Glutamatergic neuron (in vitro differentiated cells): ENCODE measurements around the gene ENTPD8. TPM values are rescaled to one million over a fixed set of nuclear protein-coding genes. Genes with fewer than 3 reads are reported as not detected.

Experiments used
- DNase-seq: peaks from one replicate; pipeline ENCODE4 v3.0.0; 2022
- H3K27ac Mint-ChIP-seq: one replicate; pipeline ENCODE4 v1.8.0; 2020; ENCODE audit warnings: mild to moderate bottlenecking, mixed read lengths, inconsistent platforms; ENCODE audit not compliant: unreplicated experiment
- H3K27me3 Mint-ChIP-seq: one replicate; pipeline ENCODE4 v1.8.0; 2020; ENCODE audit warnings: mild to moderate bottlenecking, moderate library complexity, mixed read lengths, inconsistent platforms; ENCODE audit not compliant: unreplicated experiment
- H3K36me3 Mint-ChIP-seq: one replicate; pipeline ENCODE4 v1.8.0; 2020; ENCODE audit warnings: mild to moderate bottlenecking, mixed read lengths, inconsistent platforms; ENCODE audit not compliant: unreplicated experiment
- H3K4me1 Mint-ChIP-seq: one replicate; pipeline ENCODE4 v1.8.0; 2020; ENCODE audit warnings: mild to moderate bottlenecking, low read depth, mixed read lengths, inconsistent platforms; ENCODE audit not compliant: unreplicated experiment
- H3K4me3 Mint-ChIP-seq: one replicate; pipeline ENCODE4 v1.8.0; 2020; ENCODE audit warnings: mild to moderate bottlenecking, mixed read lengths, inconsistent platforms; ENCODE audit not compliant: unreplicated experiment
- H3K9me3 Mint-ChIP-seq: one replicate; pipeline ENCODE4 v1.8.0; 2020; ENCODE audit warnings: mild to moderate bottlenecking, moderate library complexity, mixed read lengths, inconsistent platforms; ENCODE audit not compliant: unreplicated experiment
- total RNA-seq: library from RNA; stranded (reverse); fragmentation: NEBNext Ultra II Directional; extraction: Animal tissue kit (Norgen Biotek cat#: 25700); gene quantifications from one replicate; pipeline ENCODE4 v1.2.1, GENCODE V29; 2021; ENCODE audit not compliant: unreplicated experiment
- TF ChIP-seq, protein P1 (sequence below): fragments of 200-600 bp; sonication (generic); IDR thresholded peaks from one replicate; pipeline ENCODE4 v1.5.0; 2021; ENCODE audit not compliant: partially characterized antibody, unreplicated experiment

The ENTPD8 gene
- total RNA-seq, 1 donor from 2014 or later, result 1.0 TPM

DNA sequence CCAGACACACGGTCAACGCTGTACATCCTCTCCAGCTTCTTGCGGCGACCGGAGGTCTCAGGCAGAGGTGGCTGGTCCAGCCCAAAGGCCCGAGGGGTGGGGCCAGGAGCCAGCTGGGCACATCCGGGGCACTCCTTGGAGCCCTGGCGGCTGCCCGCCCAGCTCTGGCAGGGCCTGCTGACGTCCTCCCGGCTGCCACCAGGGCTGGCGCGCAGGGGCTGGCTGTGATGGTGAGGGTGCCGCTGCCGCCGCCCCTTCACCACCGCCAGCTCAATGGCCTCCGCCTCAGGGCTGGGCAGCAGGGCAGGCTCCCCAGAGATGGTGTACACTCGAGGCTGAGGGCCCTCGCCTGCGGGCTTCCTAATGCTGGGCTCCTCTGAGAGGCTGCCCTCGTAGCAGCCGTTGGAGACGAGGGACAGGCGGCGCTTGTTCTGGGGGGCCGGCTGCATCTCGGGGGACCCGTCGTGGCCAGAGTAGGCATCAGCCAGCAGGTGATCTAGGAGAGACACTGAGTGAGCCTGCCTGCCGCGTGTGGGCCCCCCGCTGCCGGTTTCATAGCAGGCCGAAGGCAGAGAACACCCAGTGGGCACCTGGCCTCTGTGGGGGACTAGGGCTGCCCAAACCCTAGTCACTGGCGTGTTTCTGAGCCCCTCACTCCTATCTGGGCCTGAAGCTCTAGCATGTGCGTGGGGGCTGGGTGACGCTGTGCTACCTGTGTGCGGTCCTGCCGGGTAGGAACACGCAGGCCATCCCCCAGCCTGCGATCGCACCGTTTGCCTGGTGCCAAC, 16.4 kb upstream of the ENTPD8 start:
- H3K9me3 Mint-ChIP-seq, result peaks cover 1% of the 10 kb centered on the region
- peaks cover 4% of the 10 kb centered on the region for H3K4me1 Mint-ChIP-seq
- H3K36me3 Mint-ChIP-seq, result no peaks in the 10 kb centered on the region
- H3K27me3 Mint-ChIP-seq, result peaks cover 4% of the 10 kb centered on the region
- no peak overlapping the region for H3K4me3 Mint-ChIP-seq
- H3K27ac Mint-ChIP-seq, result no peak overlapping the region
- DNase-seq, result peak; percentile 16
- TF ChIP-seq, protein P1, sequence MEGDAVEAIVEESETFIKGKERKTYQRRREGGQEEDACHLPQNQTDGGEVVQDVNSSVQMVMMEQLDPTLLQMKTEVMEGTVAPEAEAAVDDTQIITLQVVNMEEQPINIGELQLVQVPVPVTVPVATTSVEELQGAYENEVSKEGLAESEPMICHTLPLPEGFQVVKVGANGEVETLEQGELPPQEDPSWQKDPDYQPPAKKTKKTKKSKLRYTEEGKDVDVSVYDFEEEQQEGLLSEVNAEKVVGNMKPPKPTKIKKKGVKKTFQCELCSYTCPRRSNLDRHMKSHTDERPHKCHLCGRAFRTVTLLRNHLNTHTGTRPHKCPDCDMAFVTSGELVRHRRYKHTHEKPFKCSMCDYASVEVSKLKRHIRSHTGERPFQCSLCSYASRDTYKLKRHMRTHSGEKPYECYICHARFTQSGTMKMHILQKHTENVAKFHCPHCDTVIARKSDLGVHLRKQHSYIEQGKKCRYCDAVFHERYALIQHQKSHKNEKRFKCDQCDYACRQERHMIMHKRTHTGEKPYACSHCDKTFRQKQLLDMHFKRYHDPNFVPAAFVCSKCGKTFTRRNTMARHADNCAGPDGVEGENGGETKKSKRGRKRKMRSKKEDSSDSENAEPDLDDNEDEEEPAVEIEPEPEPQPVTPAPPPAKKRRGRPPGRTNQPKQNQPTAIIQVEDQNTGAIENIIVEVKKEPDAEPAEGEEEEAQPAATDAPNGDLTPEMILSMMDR, result no peak

DNA sequence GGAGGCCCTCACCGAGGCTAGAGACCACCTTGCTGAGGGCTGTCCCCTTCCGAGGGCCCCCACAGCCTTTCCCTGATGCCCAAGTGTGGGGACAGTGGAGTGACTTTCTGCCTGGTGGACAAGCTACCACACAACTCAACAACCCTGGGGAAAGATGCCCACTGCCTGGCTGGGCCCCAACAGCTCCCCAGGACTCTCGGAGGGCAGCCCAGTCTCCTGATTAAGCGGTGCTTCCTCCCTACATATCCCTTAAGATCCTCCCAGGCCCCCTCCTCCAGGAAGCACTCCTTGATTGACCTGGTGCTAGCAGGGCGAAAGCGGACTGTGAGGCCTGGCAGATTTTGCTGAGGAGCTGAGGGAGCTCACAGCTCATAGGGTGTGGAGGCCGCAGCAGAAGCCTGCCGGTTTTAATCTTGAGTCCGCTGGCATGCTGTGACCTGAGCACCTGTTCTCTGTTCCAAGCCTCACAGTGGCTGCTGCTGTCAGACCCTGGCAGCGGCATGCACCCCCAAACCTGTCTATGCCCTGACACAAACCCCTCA, 15.8 kb upstream of the ENTPD8 start:
- Mint-ChIP-seq H3K27me3 (peaks cover 4% of the 10 kb centered on the region), H3K27ac (no peak overlapping the region), H3K36me3 (no peaks in the 10 kb centered on the region), H3K4me3 (no peak overlapping the region), H3K9me3 (peaks cover 1% of the 10 kb centered on the region), H3K4me1 (peaks cover 4% of the 10 kb centered on the region)
- TF ChIP-seq, protein P1, result no peak
- DNase-seq, result no peak

DNA sequence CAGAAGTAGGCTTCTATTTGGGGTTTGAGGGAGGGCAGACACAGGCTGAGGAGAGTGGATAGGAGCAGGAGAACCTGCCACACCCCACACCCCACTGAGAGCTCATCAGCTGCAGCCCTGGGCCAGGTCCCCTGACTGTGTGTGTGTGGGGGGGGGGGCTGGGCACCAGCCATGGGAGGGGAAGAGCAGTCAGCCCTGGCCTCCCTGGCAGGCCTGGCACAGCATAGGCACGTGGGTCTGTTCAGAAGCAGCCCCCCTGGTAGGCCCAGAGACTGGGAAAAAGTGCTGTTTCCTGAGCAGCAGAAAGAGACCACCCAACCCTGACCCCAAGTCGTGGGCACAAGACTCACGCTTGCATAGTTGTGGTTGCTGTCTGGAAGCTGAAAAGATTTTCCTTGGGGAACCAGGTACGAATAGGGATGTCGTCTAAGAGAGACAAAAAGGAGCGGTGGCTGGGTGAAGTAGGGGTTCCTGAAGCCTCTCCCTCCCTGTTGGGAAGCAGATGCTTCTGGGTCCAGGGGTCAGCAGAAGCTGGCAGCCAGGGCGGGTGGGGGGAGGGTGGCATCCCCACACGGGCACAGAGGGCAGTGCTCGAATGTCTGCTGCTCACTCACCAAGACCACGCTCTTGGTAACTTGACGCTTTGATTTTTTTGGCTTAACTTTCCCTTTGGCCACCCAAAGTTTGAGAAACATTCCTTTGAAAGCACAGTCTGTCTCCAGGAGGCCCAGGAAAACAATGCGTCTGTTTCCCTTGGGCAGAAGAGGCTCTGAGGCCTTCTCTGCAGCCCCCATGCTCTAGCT, 15.1 kb upstream of the ENTPD8 start:
- DNase-seq, result peak; percentile 14
- Mint-ChIP-seq H3K9me3 (peaks cover 1% of the 10 kb centered on the region), H3K4me1 (peaks cover 4% of the 10 kb centered on the region), H3K27ac (no peak overlapping the region), H3K27me3 (peaks cover 4% of the 10 kb centered on the region), H3K36me3 (no peaks in the 10 kb centered on the region), H3K4me3 (no peak overlapping the region)
- TF ChIP-seq, protein P1, result no peak

DNA sequence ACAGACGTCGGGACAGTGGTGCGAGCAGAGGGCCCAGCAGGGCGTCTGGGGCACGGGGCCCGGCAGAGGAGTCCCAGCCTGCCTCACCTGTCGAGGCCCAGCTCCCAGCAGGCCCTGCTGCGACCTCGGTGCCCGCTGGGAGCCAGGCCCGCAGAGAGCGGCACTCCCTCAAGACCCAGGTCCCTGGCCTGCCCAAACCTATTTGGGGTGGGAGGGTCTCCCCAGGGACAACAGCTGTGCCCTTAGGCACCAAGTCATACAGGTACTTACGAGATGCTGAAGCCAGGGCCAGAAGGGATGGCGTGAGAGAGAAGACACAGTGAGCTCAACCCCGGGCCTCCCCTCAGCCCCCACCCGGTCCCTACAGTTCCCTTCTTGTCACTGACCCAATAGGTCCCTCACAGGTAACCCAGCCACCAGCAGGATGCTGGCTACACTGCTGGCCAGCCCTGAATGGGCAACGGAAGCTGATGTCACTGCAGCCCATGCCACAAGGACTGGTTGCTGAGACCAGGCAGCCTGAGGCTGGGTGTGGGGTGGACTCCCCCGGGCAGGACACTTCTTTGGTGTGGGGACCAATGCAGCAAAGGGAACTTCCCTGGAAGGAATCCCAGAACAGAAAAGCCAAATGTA, 14.3 kb upstream of the ENTPD8 start:
- peaks cover 1% of the 10 kb centered on the region for H3K9me3 Mint-ChIP-seq
- no peak overlapping the region for H3K27ac Mint-ChIP-seq
- peaks cover 4% of the 10 kb centered on the region for H3K4me1 Mint-ChIP-seq
- H3K36me3 Mint-ChIP-seq, result no peaks in the 10 kb centered on the region
- TF ChIP-seq, protein P1, result no peak
- peak; percentile 16 for DNase-seq
- H3K4me3 Mint-ChIP-seq, result no peak overlapping the region
- H3K27me3 Mint-ChIP-seq, result peaks cover 4% of the 10 kb centered on the region
